Right kidney (tissue), 1 donor: ENCODE results near the gene OR6N1.

Source experiments
- DNase-seq: peaks from one replicate; pipeline ENCODE4 v3.0.0-alpha.2; 2016

OR6N1 gene

DNA sequence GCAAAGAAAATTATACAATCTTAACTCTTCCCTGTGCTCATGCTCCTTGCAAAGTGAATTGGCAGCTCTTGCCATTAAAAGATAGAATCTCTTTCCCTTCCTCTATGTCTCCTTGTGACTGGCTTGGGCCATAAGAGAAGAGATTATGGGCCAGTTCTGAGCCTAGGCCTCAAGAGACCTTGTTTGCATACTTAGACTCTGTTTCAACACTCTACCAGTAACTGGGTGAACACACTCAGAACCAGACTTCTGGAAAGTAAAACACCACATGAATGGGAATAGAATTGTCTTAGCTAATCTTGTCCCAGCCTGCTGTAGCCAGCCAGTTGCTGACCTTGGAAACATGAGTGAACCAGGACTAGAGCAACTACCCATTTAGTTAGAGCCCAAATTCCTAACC, 36.1 kb downstream of the OR6N1 start:
- DNase-seq = no peak

DNA sequence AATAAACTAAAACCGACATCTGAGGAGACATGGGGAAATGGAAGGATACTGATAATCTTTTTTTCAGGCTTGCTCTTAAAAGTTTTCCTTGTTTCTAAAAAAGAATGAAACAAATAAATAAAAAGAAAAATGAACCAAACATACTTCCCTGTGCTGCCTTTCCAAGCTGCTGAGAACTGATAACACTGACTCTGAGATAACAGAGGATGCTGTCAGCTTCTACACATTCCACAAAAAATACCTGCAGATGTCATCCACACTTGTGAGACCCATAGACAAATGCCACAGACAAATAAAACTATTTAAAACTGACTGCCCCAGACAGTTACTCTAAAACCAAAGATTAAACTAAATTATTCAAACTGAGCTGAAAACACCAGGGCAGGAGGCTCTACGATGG, 39.5 kb downstream of the OR6N1 start:
- no peak for DNase-seq

GRCh38 chr1:158731707-158732106, 40.3 kb downstream of the OR6N1 start:
- no peak for DNase-seq

DNA sequence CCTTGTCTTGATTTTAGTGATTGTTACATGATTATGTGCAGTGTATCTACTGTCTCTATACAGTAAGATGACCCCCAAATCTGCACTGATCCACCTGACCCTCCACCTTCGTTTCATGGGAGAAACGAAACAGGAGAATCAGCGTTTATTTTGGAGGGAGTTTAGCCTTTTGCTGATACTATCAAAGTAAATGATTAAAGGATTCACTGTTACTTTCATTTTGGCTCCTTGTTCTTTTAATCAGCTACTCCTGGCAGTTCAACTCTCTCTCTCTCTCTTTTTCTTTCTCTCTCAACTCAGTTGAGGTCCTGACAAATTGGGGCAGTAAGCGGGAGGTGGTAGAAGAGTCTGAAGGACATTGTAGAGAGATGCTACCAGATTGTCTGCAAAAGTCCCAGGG, 41.5 kb downstream of the OR6N1 start:
- no peak for DNase-seq

DNA sequence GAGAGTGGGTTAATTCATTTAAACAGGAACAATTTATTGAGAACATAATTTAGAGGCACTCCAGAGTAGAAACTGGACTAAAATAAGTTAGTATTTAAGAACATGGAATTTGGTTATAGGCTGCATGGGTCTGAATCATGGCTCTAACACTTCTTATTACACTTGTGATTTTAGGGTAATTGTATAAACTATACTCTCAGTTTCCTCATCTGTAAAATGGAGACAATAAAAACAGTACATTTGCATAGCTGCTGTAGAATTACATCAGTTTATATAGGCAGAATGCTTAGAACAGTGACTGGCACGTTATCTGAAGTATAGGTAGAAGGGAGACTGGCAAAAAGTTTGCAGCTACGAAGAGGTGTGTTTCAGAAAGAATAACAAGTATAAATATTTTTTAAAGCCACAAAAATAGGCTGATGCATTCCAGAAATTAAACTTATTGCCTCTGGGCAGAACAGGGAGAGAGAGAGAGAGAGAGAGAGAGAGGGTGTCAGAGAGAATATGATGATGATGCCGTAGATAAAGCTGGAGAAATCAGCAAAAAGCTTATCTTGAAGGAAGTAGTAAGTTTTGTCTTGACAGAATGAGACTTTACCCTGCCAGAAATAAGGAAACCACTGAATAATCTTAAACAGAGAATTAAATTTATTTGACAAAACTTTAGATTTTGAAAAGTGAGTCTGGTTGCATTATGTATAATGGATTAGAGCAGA, 43.3 kb downstream of the OR6N1 start:
- no peak for DNase-seq

GRCh38 chr1:158724442-158724841, 47.6 kb downstream of the OR6N1 start:
- no peak for DNase-seq

DNA sequence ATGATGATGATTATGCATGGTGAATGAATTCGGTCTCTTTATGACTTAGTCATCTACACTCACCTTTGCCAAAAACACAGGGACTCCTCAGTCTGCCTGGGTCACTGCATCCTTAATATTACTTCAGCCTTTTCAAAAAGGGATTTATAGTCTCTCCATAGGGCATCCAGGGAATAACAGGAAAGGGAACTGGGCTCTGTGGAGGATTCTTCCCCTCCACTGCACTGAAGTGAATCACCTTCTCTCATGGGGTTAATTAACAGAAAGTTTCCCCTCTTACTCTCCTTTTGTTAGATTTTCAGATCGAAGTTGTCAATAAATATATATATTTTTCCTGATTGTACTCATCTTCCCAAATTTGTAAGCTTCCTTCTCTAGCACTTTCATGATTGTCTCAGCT, 51.4 kb downstream of the OR6N1 start, which contains the start of gene OR6K3:
OR6K3 (minus strand) TSS at position 101 of the 400 bp plus-strand sequence. CDS start 2,605 bp downstream, outside the sequence.
- DNase-seq = no peak

- DNase-seq = no peak
Measured at GRCh38 chr1:158719664-158720063, 52.3 kb downstream of the OR6N1 start.

DNA sequence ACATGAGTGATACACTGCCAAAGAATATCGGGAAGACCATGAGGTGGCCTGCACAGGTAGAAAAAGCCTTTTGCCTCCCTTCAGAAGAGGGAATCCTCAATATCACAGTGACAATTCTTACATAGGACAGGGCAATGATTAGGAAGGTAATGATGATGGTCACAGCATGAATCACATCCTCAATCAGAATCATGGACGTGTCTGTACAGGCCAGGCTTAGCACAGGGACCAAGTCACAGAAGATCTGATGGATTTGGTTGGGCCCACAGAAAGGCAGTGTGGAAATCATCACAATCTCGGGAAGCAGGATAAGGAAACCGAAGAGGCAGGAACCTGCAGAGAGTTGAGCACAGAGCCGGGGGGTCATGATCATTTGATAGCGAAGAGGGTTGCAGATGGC, 54.7 kb downstream of the OR6N1 start:
- DNase-seq = no peak

GRCh38 chr1:158716335-158716734, 55.7 kb downstream of the OR6N1 start:
- no peak for DNase-seq

- DNase-seq = no peak
Measured at GRCh38 chr1:158714754-158715153, 57.2 kb downstream of the OR6N1 start.
